Keratinocyte (primary cell): ENCODE data around the gene NATD1. TPM values are rescaled to one million over a fixed set of nuclear protein-coding genes. Genes with fewer than 3 reads are reported as not detected.
"Not testable (repeated sequence)": the region's sequence is repeated elsewhere in the genome, so short reads cannot be mapped to it uniquely, and the experiment has no call there.

Source experiments
- DNase-seq: peaks from one replicate; pipeline ENCODE4 v3.0.0-alpha.2; 2011; ENCODE audit warnings: low read depth, missing footprints, low spot score
- FAIRE-seq: peaks from 2 replicates; lab custom pipeline; 2011; peaks lifted over from hg19 to GRCh38; lab: Jason Lieb, UNC
- H2AFZ ChIP-seq: 2 replicates; pipeline ENCODE4 v1.6.0; 2012; ENCODE audit warnings: low read length, control low read depth, inconsistent platforms; ENCODE audit not compliant: control insufficient read depth
- H3K27ac ChIP-seq: 2 replicates; pipeline ENCODE4 v1.5.1; 2011; ENCODE audit warnings: low read length; ENCODE audit not compliant: control insufficient read depth, insufficient read depth
- H3K27me3 ChIP-seq: 3 replicates; pipeline ENCODE4 v1.6.0; 2011; ENCODE audit warnings: low read length; ENCODE audit not compliant: control insufficient read depth, insufficient read depth; ENCODE audit errors: extremely low read depth
- H3K36me3 ChIP-seq, 2 experiments: 2 replicates in 1 of 2; 3 replicates in 1 of 2; pipeline ENCODE4 v1.5.1; 2011; ENCODE audit warnings: low read length in 2 of 2, mild to moderate bottlenecking in 1 of 2; ENCODE audit not compliant: control insufficient read depth in 2 of 2, insufficient read depth in 2 of 2; ENCODE audit errors: extremely low read depth in 1 of 2
- H3K4me1 ChIP-seq: 3 replicates; pipeline ENCODE4 v1.5.1; 2011; ENCODE audit warnings: low read length; ENCODE audit not compliant: control insufficient read depth, insufficient read depth; ENCODE audit errors: extremely low read depth
- H3K4me2 ChIP-seq: 3 replicates; pipeline ENCODE4 v1.6.0; 2011; ENCODE audit warnings: low read depth, low read length; ENCODE audit not compliant: control insufficient read depth, insufficient read depth; ENCODE audit errors: extremely low read depth
- H3K4me3 ChIP-seq, 3 experiments: fragments of 200-600 bp in 1 of 3; sonication (generic) in 1 of 3; 2 replicates in 2 of 3; 3 replicates in 1 of 3; pipeline ENCODE4 v1.5.1; 2011 to 2016; ENCODE audit warnings: low read length in 3 of 3, mild to moderate bottlenecking in 3 of 3, control low read depth in 2 of 3, inconsistent platforms in 1 of 3, low read depth in 1 of 3, mixed read lengths in 1 of 3, mixed run types in 1 of 3, moderate library complexity in 1 of 3; ENCODE audit not compliant: control insufficient read depth in 2 of 3, insufficient read depth in 2 of 3; ENCODE audit errors: extremely low read depth in 1 of 3
- H3K79me2 ChIP-seq: 2 replicates; pipeline ENCODE4 v1.6.0; 2012; ENCODE audit warnings: low read length; ENCODE audit not compliant: control insufficient read depth, insufficient read depth
- H3K9ac ChIP-seq: 3 replicates; pipeline ENCODE4 v1.6.0; 2011; ENCODE audit warnings: low read length; ENCODE audit not compliant: control insufficient read depth, insufficient read depth; ENCODE audit errors: extremely low read depth
- H3K9me1 ChIP-seq: 3 replicates; pipeline ENCODE4 v1.6.0; 2011; ENCODE audit warnings: low read length; ENCODE audit not compliant: control insufficient read depth, insufficient read depth; ENCODE audit errors: extremely low read depth
- H3K9me3 ChIP-seq: 2 replicates; pipeline ENCODE4 v1.5.1; 2012; ENCODE audit warnings: low read depth, low read length; ENCODE audit not compliant: control insufficient read depth
- H4K20me1 ChIP-seq: 3 replicates; pipeline ENCODE4 v1.6.0; 2011; ENCODE audit warnings: low read length; ENCODE audit not compliant: control insufficient read depth, insufficient read depth; ENCODE audit errors: extremely low read depth
- EZH2 ChIP-seq: IDR thresholded peaks from one replicate; pipeline ENCODE4 v1.6.1; 2012; ENCODE audit warnings: inconsistent platforms, mild to moderate bottlenecking, low read length, moderate library complexity
- dilution Hi-C: fragments of 300-500 bp; cut with MboI; formaldehyde crosslinking; loops from one replicate; pipeline ENCODE4 v1.7.0; 2020; ENCODE audit warnings: low sequenced_read_pairs; ENCODE audit not compliant: extremely low pct_ligation_motif_present
- polyA plus RNA-seq, 5 experiments: library from polyadenylated mRNA; depleted of rRNA in 3 of 5; stranded (reverse) in 3 of 5; stranded (forward) in 1 of 5; unstranded in 1 of 5; fragments of >200 nt; gene quantifications; 1 replicate in 1 of 5; 2 replicates in 3 of 5; 3 replicates in 1 of 5; pipeline versions ENCODE4 v1.2.1 to v1.2.3, GENCODE V29; 2011 to 2012; ENCODE audit warnings: missing spikeins in 2 of 5, low read depth in 1 of 5, low replicate concordance in 1 of 5
- TF ChIP-seq, protein P1 (sequence below), 3 experiments: IDR thresholded peaks in 1 of 3; conservative IDR thresholded peaks in 1 of 3; optimal IDR thresholded peaks in 1 of 3; 2 replicates in 2 of 3; 3 replicates in 1 of 3; pipeline versions ENCODE3 to v1.5.1; 2011; ENCODE audit warnings: low read length in 3 of 3, mild to moderate bottlenecking in 3 of 3, moderate library complexity in 2 of 3, control low read depth in 1 of 3, inconsistent platforms in 1 of 3; ENCODE audit not compliant: insufficient read depth in 2 of 3; ENCODE audit errors: extremely low read depth in 1 of 3

NATD1 gene
- polyA plus RNA-seq, 1 donor (not counting 4 experiments of a cell fraction or from before 2014, with no cell fraction given): 1.5 TPM

DNA sequence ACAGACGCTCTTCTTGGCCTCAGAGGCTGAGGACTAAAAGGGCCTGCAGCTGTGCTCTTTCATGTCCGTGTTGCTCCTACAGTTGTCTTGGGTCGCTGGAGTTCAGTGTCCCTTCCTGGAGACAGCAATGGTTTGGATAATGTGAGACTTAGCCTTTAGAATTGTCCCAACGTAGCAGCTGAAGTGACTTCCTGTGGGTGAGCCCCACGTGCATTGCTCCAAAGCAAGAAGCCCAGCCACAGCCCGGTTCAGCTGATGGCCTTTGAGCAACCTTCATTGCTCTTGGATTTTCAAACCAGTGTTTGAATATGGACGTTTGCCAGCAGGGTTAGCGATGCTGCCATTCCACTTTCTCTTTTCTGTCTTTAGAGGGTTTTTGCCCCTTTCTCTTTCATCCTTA is 59.0 kb downstream of the NATD1 start:
- peak overlapping the region; percentile 30 for H3K4me2 ChIP-seq
- peaks cover under 1% of the 10 kb centered on the region for H4K20me1 ChIP-seq
- dilution Hi-C loops: no loop called here
- H3K4me3 ChIP-seq: no peak overlapping the region
- no peaks in the 10 kb centered on the region for H3K27me3 ChIP-seq
- no peak overlapping the region for H2AFZ ChIP-seq
- H3K79me2 ChIP-seq: peaks cover 15% of the 10 kb centered on the region
- H3K4me1 ChIP-seq: peaks cover 23% of the 10 kb centered on the region
- H3K36me3 ChIP-seq: peaks cover 17 to 34% of the 10 kb centered on the region in 2 experiments
- H3K9me1 ChIP-seq: peaks cover 3% of the 10 kb centered on the region
- H3K9me3 ChIP-seq: no peaks in the 10 kb centered on the region
- TF ChIP-seq, protein P1, sequence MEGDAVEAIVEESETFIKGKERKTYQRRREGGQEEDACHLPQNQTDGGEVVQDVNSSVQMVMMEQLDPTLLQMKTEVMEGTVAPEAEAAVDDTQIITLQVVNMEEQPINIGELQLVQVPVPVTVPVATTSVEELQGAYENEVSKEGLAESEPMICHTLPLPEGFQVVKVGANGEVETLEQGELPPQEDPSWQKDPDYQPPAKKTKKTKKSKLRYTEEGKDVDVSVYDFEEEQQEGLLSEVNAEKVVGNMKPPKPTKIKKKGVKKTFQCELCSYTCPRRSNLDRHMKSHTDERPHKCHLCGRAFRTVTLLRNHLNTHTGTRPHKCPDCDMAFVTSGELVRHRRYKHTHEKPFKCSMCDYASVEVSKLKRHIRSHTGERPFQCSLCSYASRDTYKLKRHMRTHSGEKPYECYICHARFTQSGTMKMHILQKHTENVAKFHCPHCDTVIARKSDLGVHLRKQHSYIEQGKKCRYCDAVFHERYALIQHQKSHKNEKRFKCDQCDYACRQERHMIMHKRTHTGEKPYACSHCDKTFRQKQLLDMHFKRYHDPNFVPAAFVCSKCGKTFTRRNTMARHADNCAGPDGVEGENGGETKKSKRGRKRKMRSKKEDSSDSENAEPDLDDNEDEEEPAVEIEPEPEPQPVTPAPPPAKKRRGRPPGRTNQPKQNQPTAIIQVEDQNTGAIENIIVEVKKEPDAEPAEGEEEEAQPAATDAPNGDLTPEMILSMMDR (optimal IDR thresholded peaks at IDR 0.05 in 1 of 3, IDR thresholded peaks at IDR 0.05 in 1 of 3, conservative IDR thresholded peaks at IDR 0.05 in 1 of 3; ENCODE audit: extremely low read depth in 1 of 3, insufficient read depth in 2 of 3, low read length in 3 of 3): no peak
- no peak for TF ChIP-seq EZH2
- no peak overlapping the region for H3K27ac ChIP-seq
- no peak for FAIRE-seq
- no peak for DNase-seq
- no peak overlapping the region for H3K9ac ChIP-seq

DNA sequence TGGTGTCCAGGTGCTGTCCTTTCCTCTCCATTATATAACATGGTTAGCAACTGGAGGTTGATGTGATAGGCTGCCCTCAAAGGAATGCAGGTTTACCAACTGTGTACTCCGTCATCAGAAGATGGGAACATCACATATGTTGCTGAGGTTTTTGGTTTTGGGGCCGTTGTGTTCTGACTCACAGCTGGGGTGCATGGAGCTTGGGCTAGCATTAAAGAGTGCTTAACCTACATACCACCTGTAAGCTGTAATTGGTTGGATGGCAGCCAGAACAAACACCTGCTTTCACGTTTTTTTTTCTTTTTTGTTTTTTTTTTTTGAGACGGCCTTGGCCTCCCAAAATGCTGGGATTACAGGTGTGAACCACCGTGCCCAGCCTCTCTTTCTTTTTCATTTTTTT is 60.2 kb downstream of the NATD1 start:
- no peak overlapping the region for H2AFZ ChIP-seq

DNA sequence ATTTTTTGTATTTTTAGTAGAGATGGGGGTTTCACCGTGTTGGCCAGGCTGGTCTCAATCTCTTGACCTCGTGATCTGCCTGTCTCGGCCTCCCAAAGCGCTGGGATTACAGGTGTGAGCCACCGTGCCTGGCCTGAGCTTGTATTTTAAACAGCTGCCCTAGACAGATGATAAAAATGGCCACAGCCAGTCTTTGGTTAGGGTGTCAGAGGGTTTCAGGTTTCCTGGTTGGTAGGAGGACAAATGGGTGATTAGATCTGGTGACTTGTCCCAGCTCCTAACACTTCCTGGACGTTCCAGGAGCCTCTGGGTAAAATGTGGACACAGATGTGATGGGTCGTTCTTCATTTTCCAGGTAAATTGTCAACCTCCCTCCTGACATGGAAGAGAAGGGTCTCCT is 60.8 kb downstream of the NATD1 start:
- DNase-seq, H3K27ac ChIP-seq, H3K79me2 ChIP-seq, H3K9me1 ChIP-seq, H3K4me2 ChIP-seq, dilution Hi-C loops, H3K27me3 ChIP-seq, H2AFZ ChIP-seq, H3K9me3 ChIP-seq, FAIRE-seq, H3K9ac ChIP-seq, H3K4me3 ChIP-seq, H4K20me1 ChIP-seq: not testable (repeated sequence)
- H3K4me1 ChIP-seq: peaks cover 22% of the 10 kb centered on the region
- H3K36me3 ChIP-seq: peaks cover 11 to 21% of the 10 kb centered on the region in 2 experiments

More for the DNA sequence above, 60.2 kb downstream of the NATD1 start:
- Histone ChIP-seq H3K4me2 (no peak overlapping the region), H3K9me3 (no peaks in the 10 kb centered on the region), H3K27me3 (no peaks in the 10 kb centered on the region), H3K79me2 (peaks cover 6% of the 10 kb centered on the region), H3K27ac (no peak overlapping the region), H3K4me3 (no peak overlapping the region), H3K4me1 (peaks cover 22% of the 10 kb centered on the region), H3K9me1 (peaks cover 3% of the 10 kb centered on the region), H3K36me3 (peaks cover 15 to 26% of the 10 kb centered on the region in 2 experiments), H3K9ac (no peak overlapping the region), H4K20me1 (no peaks in the 10 kb centered on the region)
- TF ChIP-seq, protein P1 (optimal IDR thresholded peaks at IDR 0.05 in 1 of 3, IDR thresholded peaks at IDR 0.05 in 1 of 3, conservative IDR thresholded peaks at IDR 0.05 in 1 of 3; ENCODE audit: extremely low read depth in 1 of 3, insufficient read depth in 2 of 3, low read length in 3 of 3): no peak
- no peak for TF ChIP-seq EZH2
- dilution Hi-C loops: no loop called here
- FAIRE-seq (no peak), DNase-seq (no peak)
